Measurements from ENCODE around the gene MGRN1.

Gene MGRN1

GRCh38 chr16:4696172-4696904, 71.7 kb downstream of the MGRN1 start:
- Histone ChIP-seq H3K4me1 (ENCODE audit: control insufficient read depth, insufficient read depth, low read length) (peaks cover 25% of the 10 kb centered on the region), H3K9ac (ENCODE audit: low read depth, low read length) (no peak overlapping the region), H3K36me3 (ENCODE audit: insufficient read depth, low read length) (peaks cover 55% of the 10 kb centered on the region), H3K27me3 (ENCODE audit: control insufficient read depth, insufficient read depth, low read length) (no peaks in the 10 kb centered on the region), H3K4me3 (ENCODE audit: low read length) (no peak overlapping the region), H3K4me2 (ENCODE audit: low read length) (no peak overlapping the region), H3K9me3 (replicated peaks; ENCODE audit: low read length) (no peaks in the 10 kb centered on the region)

- Histone ChIP-seq H3K9ac (ENCODE audit: low read depth, low read length) (no peak overlapping the region), H3K9me3 (replicated peaks; ENCODE audit: low read length) (no peaks in the 10 kb centered on the region), H3K4me2 (ENCODE audit: low read length) (no peak overlapping the region), H3K27me3 (ENCODE audit: control insufficient read depth, insufficient read depth, low read length) (no peaks in the 10 kb centered on the region), H3K4me3 (ENCODE audit: low read length) (no peak overlapping the region), H3K4me1 (ENCODE audit: control insufficient read depth, insufficient read depth, low read length) (peaks cover 24% of the 10 kb centered on the region), H3K36me3 (ENCODE audit: insufficient read depth, low read length) (peaks cover 59% of the 10 kb centered on the region)
Measured at GRCh38 chr16:4696905-4697847, 72.5 kb downstream of the MGRN1 start.

GRCh38 chr16:4697848-4698291, 73.2 kb downstream of the MGRN1 start:
- no peak overlapping the region for H3K4me2 ChIP-seq (ENCODE audit: low read length)
- no peak overlapping the region for H3K4me3 ChIP-seq (ENCODE audit: low read length)
- peaks cover 62% of the 10 kb centered on the region for H3K36me3 ChIP-seq (ENCODE audit: insufficient read depth, low read length)
- H3K9me3 ChIP-seq (replicated peaks; ENCODE audit: low read length) = no peaks in the 10 kb centered on the region
- H3K9ac ChIP-seq (ENCODE audit: low read depth, low read length) = no peak overlapping the region
- peaks cover 17% of the 10 kb centered on the region for H3K4me1 ChIP-seq (ENCODE audit: control insufficient read depth, insufficient read depth, low read length)
- H3K27me3 ChIP-seq (ENCODE audit: control insufficient read depth, insufficient read depth, low read length) = no peaks in the 10 kb centered on the region

- Histone ChIP-seq H3K9me3 (replicated peaks; ENCODE audit: low read length) (no peaks in the 10 kb centered on the region), H3K36me3 (ENCODE audit: insufficient read depth, low read length) (peaks cover 62% of the 10 kb centered on the region), H3K27me3 (ENCODE audit: control insufficient read depth, insufficient read depth, low read length) (no peaks in the 10 kb centered on the region), H3K4me3 (ENCODE audit: low read length) (no peak overlapping the region), H3K4me1 (ENCODE audit: control insufficient read depth, insufficient read depth, low read length) (peaks cover 14% of the 10 kb centered on the region), H3K9ac (ENCODE audit: low read depth, low read length) (no peak overlapping the region), H3K4me2 (ENCODE audit: low read length) (no peak overlapping the region)
Measured at GRCh38 chr16:4698321-4699045, 73.9 kb downstream of the MGRN1 start.

GRCh38 chr16:4699046-4699556, 74.5 kb downstream of the MGRN1 start:
- no peak overlapping the region for H3K4me2 ChIP-seq (ENCODE audit: low read length)
- no peak overlapping the region for H3K9ac ChIP-seq (ENCODE audit: low read depth, low read length)
- no peak overlapping the region for H3K4me3 ChIP-seq (ENCODE audit: low read length)
- H3K27me3 ChIP-seq (ENCODE audit: control insufficient read depth, insufficient read depth, low read length) = no peaks in the 10 kb centered on the region
- peaks cover 14% of the 10 kb centered on the region for H3K4me1 ChIP-seq (ENCODE audit: control insufficient read depth, insufficient read depth, low read length)
- H3K36me3 ChIP-seq (ENCODE audit: insufficient read depth, low read length) = peaks cover 67% of the 10 kb centered on the region
- no peaks in the 10 kb centered on the region for H3K9me3 ChIP-seq (replicated peaks; ENCODE audit: low read length)

- H3K9ac ChIP-seq (ENCODE audit: low read depth, low read length) = no peak overlapping the region
- no peak overlapping the region for H3K4me3 ChIP-seq (ENCODE audit: low read length)
- H3K27me3 ChIP-seq (ENCODE audit: control insufficient read depth, insufficient read depth, low read length) = no peaks in the 10 kb centered on the region
- H3K4me2 ChIP-seq (ENCODE audit: low read length) = no peak overlapping the region
- no peaks in the 10 kb centered on the region for H3K9me3 ChIP-seq (replicated peaks; ENCODE audit: low read length)
- H3K36me3 ChIP-seq (ENCODE audit: insufficient read depth, low read length) = peaks cover 68% of the 10 kb centered on the region
- H3K4me1 ChIP-seq (ENCODE audit: control insufficient read depth, insufficient read depth, low read length) = peaks cover 4% of the 10 kb centered on the region
Measured at GRCh38 chr16:4700380-4700996, 75.9 kb downstream of the MGRN1 start.

- H3K36me3 ChIP-seq (ENCODE audit: insufficient read depth, low read length) = peaks cover 61% of the 10 kb centered on the region
- H3K27me3 ChIP-seq (ENCODE audit: control insufficient read depth, insufficient read depth, low read length) = no peaks in the 10 kb centered on the region
- no peak overlapping the region for H3K9ac ChIP-seq (ENCODE audit: low read depth, low read length)
Measured at GRCh38 chr16:4700997-4701743, 76.5 kb downstream of the MGRN1 start.

GRCh38 chr16:4701791-4702465, 77.3 kb downstream of the MGRN1 start:
- Histone ChIP-seq H3K36me3 (ENCODE audit: insufficient read depth, low read length) (peaks cover 60% of the 10 kb centered on the region), H3K9ac (ENCODE audit: low read depth, low read length) (no peak overlapping the region), H3K4me1 (ENCODE audit: control insufficient read depth, insufficient read depth, low read length) (no peaks in the 10 kb centered on the region)

More at GRCh38 chr16:4700997-4701743, 76.5 kb downstream of the MGRN1 start:
- H3K4me2 ChIP-seq (ENCODE audit: low read length) = no peak overlapping the region
- no peak overlapping the region for H3K4me3 ChIP-seq (ENCODE audit: low read length)
- no peaks in the 10 kb centered on the region for H3K9me3 ChIP-seq (replicated peaks; ENCODE audit: low read length)
- H3K4me1 ChIP-seq (ENCODE audit: control insufficient read depth, insufficient read depth, low read length) = no peaks in the 10 kb centered on the region

GRCh38 chr16:4702466-4702808, 77.8 kb downstream of the MGRN1 start:
- Histone ChIP-seq H3K36me3 (ENCODE audit: insufficient read depth, low read length) (peaks cover 60% of the 10 kb centered on the region), H3K9ac (ENCODE audit: low read depth, low read length) (no peak overlapping the region), H3K27me3 (ENCODE audit: control insufficient read depth, insufficient read depth, low read length) (no peaks in the 10 kb centered on the region), H3K4me2 (ENCODE audit: low read length) (no peak overlapping the region), H3K9me3 (replicated peaks; ENCODE audit: low read length) (no peaks in the 10 kb centered on the region), H3K4me1 (ENCODE audit: control insufficient read depth, insufficient read depth, low read length) (no peaks in the 10 kb centered on the region), H3K4me3 (ENCODE audit: low read length) (no peak overlapping the region)

More at GRCh38 chr16:4701791-4702465, 77.3 kb downstream of the MGRN1 start:
- Histone ChIP-seq H3K4me2 (ENCODE audit: low read length) (no peak overlapping the region), H3K9me3 (replicated peaks; ENCODE audit: low read length) (no peaks in the 10 kb centered on the region), H3K27me3 (ENCODE audit: control insufficient read depth, insufficient read depth, low read length) (no peaks in the 10 kb centered on the region), H3K4me3 (ENCODE audit: low read length) (no peak overlapping the region)

GRCh38 chr16:4703906-4704305, 79.3 kb downstream of the MGRN1 start:
- Histone ChIP-seq H3K27me3 (ENCODE audit: control insufficient read depth, insufficient read depth, low read length) (no peaks in the 10 kb centered on the region), H3K36me3 (ENCODE audit: insufficient read depth, low read length) (peaks cover 51% of the 10 kb centered on the region), H3K4me1 (ENCODE audit: control insufficient read depth, insufficient read depth, low read length) (no peaks in the 10 kb centered on the region), H3K9me3 (replicated peaks; ENCODE audit: low read length) (no peaks in the 10 kb centered on the region), H3K4me2 (ENCODE audit: low read length) (no peak overlapping the region), H3K4me3 (ENCODE audit: low read length) (no peak overlapping the region), H3K9ac (ENCODE audit: low read depth, low read length) (no peak overlapping the region)
